ENCODE results near the gene EZH1.

- no peak for TF ChIP-seq CTCF (IDR thresholded peaks at IDR 0.05 in 4 of 5, conservative IDR thresholded peaks at IDR 0.05 in 1 of 5)
- TF ChIP-seq POLR2A (IDR thresholded peaks at IDR 0.05) = no peak
Measured at GRCh38 chr17:42778570-42778969, 33.7 kb upstream of the EZH1 start.
